K562 (cell line): ENCODE measurements around the gene CLCC1. TPM values are rescaled to one million over a fixed set of nuclear protein-coding genes. Genes with fewer than 3 reads are reported as not detected.

ENCODE experiments used
- AFF4 ChIP-seq: sonication (generic); formaldehyde crosslinking; IDR thresholded peaks from 2 replicates; pipeline ENCODE4 v1.8.0; 2023; ENCODE audit warnings: mild to moderate bottlenecking, missing genetic modification reagents
- COPS2 ChIP-seq: fragments of 450-650 bp; conservative IDR thresholded peaks from 2 replicates; pipeline ENCODE4 v1.6.1; 2016; ENCODE audit warnings: mild to moderate bottlenecking, moderate library complexity
- CREB3 ChIP-seq: fragments of 450-650 bp; conservative IDR thresholded peaks from 2 replicates; pipeline ENCODE4 v1.6.1; 2016; ENCODE audit warnings: missing genetic modification characterization, low read depth, mild to moderate bottlenecking, missing compliant biosample characterization, moderate library complexity
- DEAF1 ChIP-seq: fragments of 450-650 bp; formaldehyde crosslinking; IDR thresholded peaks from 2 replicates; pipeline ENCODE4 v1.4.0; 2020; ENCODE audit warnings: mild to moderate bottlenecking, moderate library complexity
- EGR1 ChIP-seq: fragments of 450-650 bp; conservative IDR thresholded peaks from 2 replicates; pipeline ENCODE4 v1.6.1; 2017; ENCODE audit warnings: mild to moderate bottlenecking
- FOXJ3 ChIP-seq: sonication (generic); formaldehyde crosslinking; IDR thresholded peaks from 2 replicates; pipeline ENCODE4 v1.4.0; 2020; ENCODE audit warnings: mild to moderate bottlenecking, missing genetic modification reagents
- GABPB1 ChIP-seq: sonication (generic); formaldehyde crosslinking; IDR thresholded peaks from 2 replicates; pipeline ENCODE4 v1.8.0; 2022; ENCODE audit warnings: mild to moderate bottlenecking, missing genetic modification reagents
- HMBOX1 ChIP-seq: sonication (generic); IDR thresholded peaks from 2 replicates; pipeline ENCODE4 v1.6.1; 2016
- HMGN3 ChIP-seq: IDR thresholded peaks from 2 replicates; pipeline ENCODE4 v1.6.1; 2011; ENCODE audit warnings: borderline replicate concordance, low read depth, mild to moderate bottlenecking, mixed read lengths, low read length; ENCODE audit not compliant: insufficient read length; ENCODE audit errors: extremely low read depth
- HOXB6 ChIP-seq: fragments of 250-450 bp; sonication (Bioruptor Pico); IDR thresholded peaks from 2 replicates; pipeline ENCODE4 v1.5.1; 2022; ENCODE audit warnings: mild to moderate bottlenecking, borderline replicate concordance
- KLF6 ChIP-seq: fragments of 250-450 bp; sonication (Bioruptor Pico); IDR thresholded peaks from 2 replicates; pipeline ENCODE4 v1.4.0; 2020; ENCODE audit warnings: mild to moderate bottlenecking, moderate library complexity, borderline replicate concordance
- MAFK ChIP-seq: IDR thresholded peaks from 2 replicates; pipeline ENCODE4 v1.6.1; 2011; ENCODE audit warnings: low read length, improper control_type of control experiment
- NRF1 ChIP-seq, 2 experiments: fragments of 450-650 bp; IDR thresholded peaks in 1 of 2; conservative IDR thresholded peaks in 1 of 2; 2 replicates each; pipeline ENCODE4 v1.6.1; 2014; ENCODE audit warnings: mild to moderate bottlenecking in 2 of 2
- POU5F1 ChIP-seq: fragments of 150-350 bp; IDR thresholded peaks from 2 replicates; pipeline ENCODE4 v1.6.1; 2014; ENCODE audit warnings: borderline replicate concordance, low read length, low read depth, mild to moderate bottlenecking; ENCODE audit not compliant: partially characterized antibody
- RBM22 ChIP-seq: fragments of 200-400 bp; formaldehyde crosslinking; IDR thresholded peaks from 2 replicates; pipeline ENCODE4 v1.6.1; 2018; ENCODE audit warnings: low read length, low read depth; ENCODE audit not compliant: poor library complexity, severe bottlenecking
- RFX1 ChIP-seq: fragments of 450-650 bp; IDR thresholded peaks from 2 replicates; pipeline ENCODE4 v1.6.1; 2016; ENCODE audit warnings: mild to moderate bottlenecking, moderate library complexity
- SNAPC5 ChIP-seq: fragments of 250-450 bp; sonication (Bioruptor Pico); IDR thresholded peaks from 2 replicates; pipeline ENCODE4 v1.8.0; 2021; ENCODE audit warnings: moderate library complexity, mild to moderate bottlenecking, inconsistent platforms
- XRCC3 ChIP-seq: fragments of 450-650 bp; IDR thresholded peaks from 2 replicates; pipeline ENCODE4 v1.6.1; 2017; ENCODE audit warnings: mild to moderate bottlenecking, moderate library complexity
- ZKSCAN3 ChIP-seq: fragments of 250-450 bp; sonication (Bioruptor Pico); IDR thresholded peaks from 2 replicates; pipeline ENCODE4 v1.4.0; 2020
- ZNF717 ChIP-seq: fragments of 250-450 bp; sonication (Bioruptor Pico); IDR thresholded peaks from 2 replicates; pipeline ENCODE4 v1.5.0; 2021
- polyA plus RNA-seq, 8 experiments: library from polyadenylated mRNA; depleted of rRNA in 4 of 8; stranded (reverse) in 5 of 8; unstranded in 3 of 8; fragments of >200 nt; fragmentation: Nextera tagmentation in 2 of 8; fragmentation: Illumina TruSeq in 1 of 8; extraction: Ambion mirVana in 2 of 8; extraction: Trizol in 1 of 8; gene quantifications; 2 replicates each; pipeline versions ENCODE4 v1.2.1 to v1.2.3, GENCODE V29; 2011 to 2014; ENCODE audit warnings: inconsistent platforms in 1 of 8, missing spikeins in 1 of 8
- total RNA-seq, 7 experiments: library from RNA; depleted of rRNA in 6 of 7; stranded (reverse); fragments of >200 nt in 6 of 7; fragmentation: Illumina TruSeq in 2 of 7; extraction: Trizol in 2 of 7; gene quantifications; 2 replicates each; pipeline versions ENCODE4 v1.2.1 to v1.2.3, GENCODE V29; 2011 to 2021; ENCODE audit warnings: low replicate concordance in 1 of 7

Gene CLCC1
- total and polyA plus RNA-seq, 9 of the 15 experiments (the other 6 are each of a cell fraction or from before 2014, with no cell fraction given): 28.8 to 63.4 (median 40.4) TPM

- TF ChIP-seq MAFK: no peak
- 0 out of 2 replicates have a peak, but pooled peaks have one; percentile 22 for TF ChIP-seq CREB3 (tag)
- no peak for TF ChIP-seq XRCC3
- TF ChIP-seq HOXB6 (CRISPR knock-in tag): no peak
- TF ChIP-seq DEAF1: 0 out of 2 replicates have a peak, but pooled peaks have one; percentile 17
- TF ChIP-seq ZNF717 (CRISPR knock-in tag): no peak
- peak; percentile 77 for TF ChIP-seq AFF4 (CRISPR knock-in tag)
- peak; percentile 53 for TF ChIP-seq EGR1
- TF ChIP-seq KLF6: no peak
- TF ChIP-seq RBM22: peak; percentile 78
- peak; percentile 83 for TF ChIP-seq GABPB1 (CRISPR knock-in tag)
- no peak for TF ChIP-seq POU5F1
- no peak for TF ChIP-seq HMBOX1
- TF ChIP-seq NRF1 (conservative IDR thresholded peaks at IDR 0.05 in 1 of 2, IDR thresholded peaks at IDR 0.05 in 1 of 2): peak; percentile 88 to 89
- peak; percentile 85 for TF ChIP-seq HMGN3
- no peak for TF ChIP-seq FOXJ3 (CRISPR knock-in tag)
- TF ChIP-seq ZKSCAN3 (CRISPR knock-in tag): no peak
- no peak for TF ChIP-seq RFX1
- no peak for TF ChIP-seq COPS2
- no peak for TF ChIP-seq SNAPC5 (CRISPR knock-in tag)
Measured at GRCh38 chr1:108963052-108963686, at the start of gene CLCC1 (continued).
